AG04449 (cell line): Measurements from ENCODE around the gene METTL24.

Experiments
- CTCF ChIA-PET: fragments of 350-600 bp; formaldehyde crosslinking; extraction: SDS; loops from one replicate; lab custom pipeline; 2021; ENCODE audit warnings: antibody characterized with exemption; lab: Yijun Ruan, JAX
- POLR2A ChIA-PET: fragments of 400-600, 350-600 bp; formaldehyde crosslinking; extraction: SDS; loops from one replicate; lab custom pipeline; 2020; ENCODE audit warnings: antibody characterized with exemption, inconsistent platforms; lab: Yijun Ruan, JAX
- DNase-seq: peaks from one replicate; pipeline ENCODE4 v3.0.0-alpha.2; 2010; ENCODE audit warnings: low read depth, low spot score
- H3K4me3 ChIP-seq: 2 replicates; pipeline ENCODE4 v1.5.1; 2011; ENCODE audit warnings: low read depth, mild to moderate bottlenecking, control low read depth, low read length
- CTCF ChIP-seq: IDR thresholded peaks from one replicate; pipeline ENCODE4 v1.5.1; 2011; ENCODE audit warnings: mild to moderate bottlenecking, moderate library complexity, low read length, control low read depth, inconsistent platforms; ENCODE audit not compliant: insufficient read depth; ENCODE audit errors: missing control alignments

The METTL24 gene

GRCh38 chr6:110329714-110330436 is 28.3 kb downstream of the METTL24 start:
- H3K4me3 ChIP-seq = no peak overlapping the region
- DNase-seq = no peak
- POLR2A ChIA-PET = no interaction called here
- CTCF ChIA-PET = no interaction called here
- TF ChIP-seq CTCF = no peak

GRCh38 chr6:110329348-110329713 is 28.8 kb downstream of the METTL24 start:
- POLR2A ChIA-PET = no interaction called here
- TF ChIP-seq CTCF = no peak

GRCh38 chr6:110328259-110328658 is 29.9 kb downstream of the METTL24 start:
- no peak overlapping the region for H3K4me3 ChIP-seq
- DNase-seq = peak; percentile 49
- CTCF ChIA-PET = no interaction called here
- POLR2A ChIA-PET = no interaction called here
- no peak for TF ChIP-seq CTCF

More at GRCh38 chr6:110329348-110329713, 28.8 kb downstream of the METTL24 start:
- CTCF ChIA-PET = no interaction called here
- H3K4me3 ChIP-seq = no peak overlapping the region
- DNase-seq = no peak

- no peak overlapping the region for H3K4me3 ChIP-seq
- no peak for DNase-seq
- ChIA-PET CTCF (no interaction called here), POLR2A (no interaction called here)
- no peak for TF ChIP-seq CTCF
Observed at GRCh38 chr6:110327391-110327790, 30.8 kb downstream of the METTL24 start.

- ChIA-PET POLR2A (no interaction called here), CTCF (no interaction called here)
- DNase-seq = no peak
- H3K4me3 ChIP-seq = no peak overlapping the region
- no peak for TF ChIP-seq CTCF
Observed at GRCh38 chr6:110326609-110327008, 31.5 kb downstream of the METTL24 start.

GRCh38 chr6:110326057-110326456 is 32.1 kb downstream of the METTL24 start:
- ChIA-PET POLR2A (no interaction called here), CTCF (no interaction called here)
- no peak for DNase-seq
- no peak for TF ChIP-seq CTCF
- no peak overlapping the region for H3K4me3 ChIP-seq
